NCI-H446 (cell line): Measurements from ENCODE around the gene PIP4P1.
"Not testable (repeated sequence)": the region's sequence is repeated elsewhere in the genome, so short reads cannot be mapped to it uniquely, and the experiment has no call there.

Experiments used
- DNase-seq, 2 experiments: peaks; one replicate each; lab custom pipeline; 2025; lab: John Stamatoyannopoulos, UW

The PIP4P1 gene

GRCh38 chr14:20476776-20477175 is 15.5 kb upstream of the PIP4P1 start:
- no peak for DNase-seq

GRCh38 chr14:20472536-20473169 is 11.4 kb upstream of the PIP4P1 start:
- no peak for DNase-seq

GRCh38 chr14:20470603-20470901 is 9.3 kb upstream of the PIP4P1 start:
- DNase-seq: no peak

GRCh38 chr14:20469890-20470602 is 8.8 kb upstream of the PIP4P1 start:
- peak; percentile 31 to 35 for DNase-seq

GRCh38 chr14:20469242-20469889 is 8.1 kb upstream of the PIP4P1 start, which contains the start of gene PNP:
PNP (plus strand) TSS chr14:20469406; CDS start chr14:20469525, 119 bp downstream.
- peak; percentile 87 to 96 for DNase-seq

- DNase-seq: peak in 1 of 2 experiments; percentile 47
Measured at GRCh38 chr14:20468764-20469241, 7.6 kb upstream of the PIP4P1 start.

- peak in 1 of 2 experiments; percentile 54 for DNase-seq
Measured at GRCh38 chr14:20460458-20461224, 593 bp downstream of the PIP4P1 start.

GRCh38 chr14:20458031-20458789 is 3.0 kb downstream of the PIP4P1 start:
- DNase-seq: no peak

- no peak for DNase-seq
Measured at GRCh38 chr14:20456971-20457370, 4.3 kb downstream of the PIP4P1 start.

GRCh38 chr14:20455355-20456300 is 5.6 kb downstream of the PIP4P1 start:
- peak; percentile 88 to 92 for DNase-seq

GRCh38 chr14:20454516-20455354 is 6.5 kb downstream of the PIP4P1 start, which contains the start of the genes APEX1 and OSGEP:
APEX1 (plus strand) TSS chr14:20455226; CDS start chr14:20455646, 420 bp downstream.
OSGEP (minus strand) TSS chr14:20454812; CDS start chr14:20454683, 129 bp downstream.
- DNase-seq: peak; percentile 97 to 100

GRCh38 chr14:20452831-20453230 is 8.4 kb downstream of the PIP4P1 start:
- DNase-seq: not testable (repeated sequence)

GRCh38 chr14:20446889-20447288 is 14.3 kb downstream of the PIP4P1 start:
- no peak for DNase-seq

- DNase-seq: not testable (repeated sequence)
Measured at GRCh38 chr14:20443650-20444049, 17.6 kb downstream of the PIP4P1 start.

- DNase-seq: no peak
Measured at GRCh38 chr14:20441461-20441860, 19.8 kb downstream of the PIP4P1 start.

- no peak for DNase-seq
Measured at GRCh38 chr14:20440882-20441281, 20.4 kb downstream of the PIP4P1 start.

GRCh38 chr14:20440465-20440864 is 20.8 kb downstream of the PIP4P1 start:
- DNase-seq: no peak

- no peak for DNase-seq
Measured at GRCh38 chr14:20438664-20439063, 22.6 kb downstream of the PIP4P1 start.

- DNase-seq: no peak
Measured at GRCh38 chr14:20436363-20436755, 24.9 kb downstream of the PIP4P1 start.
